Muscle of arm (tissue), 12 donors: ENCODE data around the gene HP1BP3. TPM values are rescaled to one million over a fixed set of nuclear protein-coding genes. Genes with fewer than 3 reads are reported as not detected.

Source experiments
- DNase-seq: peaks from one replicate; pipeline ENCODE4 v3.0.0-alpha.2; 2013
- polyA plus RNA-seq, 12 donors: library from polyadenylated mRNA; unstranded; fragments of 120-200 nt; gene quantifications; one replicate each; pipeline ENCODE4 v1.2.1, GENCODE V29; 2013; ENCODE audit not compliant: insufficient read length in 12 of 12

Gene HP1BP3
- polyA plus RNA-seq, 12 donors: 154 to 334 (median 186) TPM; not detected in 1

GRCh38 chr1:20785907-20786252 is 1.2 kb downstream of the HP1BP3 start:
- no peak for DNase-seq

GRCh38 chr1:20775700-20776099 is 11.4 kb downstream of the HP1BP3 start:
- no peak for DNase-seq

- no peak for DNase-seq
These were observed 15.3 kb downstream of the HP1BP3 start for GRCh38 chr1:20771780-20772179.

- DNase-seq: no peak
These were observed 16.6 kb downstream of the HP1BP3 start for GRCh38 chr1:20770314-20771087.

DNA sequence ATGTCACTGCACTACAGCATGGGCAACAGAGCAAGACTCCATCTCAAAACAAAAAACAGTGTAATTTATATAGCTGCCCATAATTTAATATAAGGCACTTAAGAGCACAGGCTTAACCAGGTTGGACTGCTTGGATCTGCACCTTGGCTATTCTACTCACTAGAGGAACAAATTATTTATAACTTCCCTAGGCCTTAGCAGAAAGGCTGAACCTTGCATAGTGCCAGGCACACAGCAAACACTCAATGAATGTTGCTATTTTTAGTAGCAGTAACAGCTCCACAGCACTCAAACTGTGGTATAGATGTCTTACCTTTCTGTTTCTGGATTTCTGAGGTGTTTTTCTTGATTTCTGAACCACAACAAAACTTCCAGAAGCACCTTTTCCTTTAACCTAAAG is 19.8 kb downstream of the HP1BP3 start:
- DNase-seq: no peak

GRCh38 chr1:20763417-20763816 is 23.7 kb downstream of the HP1BP3 start:
- no peak for DNase-seq

DNA sequence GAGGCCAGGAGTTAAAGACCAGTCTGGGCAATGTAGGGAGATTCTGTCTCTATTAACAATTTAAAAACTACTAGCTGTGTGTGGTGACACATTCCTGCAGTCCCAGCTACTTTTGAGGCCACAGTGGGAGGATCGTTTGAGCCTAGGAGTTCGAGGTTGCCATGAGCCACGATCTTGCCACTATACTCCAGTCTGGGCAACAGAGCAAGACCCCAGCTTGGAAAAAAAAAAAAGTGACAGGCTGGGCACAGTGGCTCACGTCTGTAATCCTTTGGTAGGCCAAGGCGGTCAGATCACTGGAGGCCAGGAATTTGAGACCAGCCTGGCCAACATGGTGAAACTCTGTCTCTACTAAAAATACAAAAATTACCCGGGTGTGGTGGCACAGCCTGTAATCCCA is 26.8 kb downstream of the HP1BP3 start:
- DNase-seq: no peak

- DNase-seq: no peak
These were observed 33.5 kb downstream of the HP1BP3 start for GRCh38 chr1:20753589-20753988.

DNA sequence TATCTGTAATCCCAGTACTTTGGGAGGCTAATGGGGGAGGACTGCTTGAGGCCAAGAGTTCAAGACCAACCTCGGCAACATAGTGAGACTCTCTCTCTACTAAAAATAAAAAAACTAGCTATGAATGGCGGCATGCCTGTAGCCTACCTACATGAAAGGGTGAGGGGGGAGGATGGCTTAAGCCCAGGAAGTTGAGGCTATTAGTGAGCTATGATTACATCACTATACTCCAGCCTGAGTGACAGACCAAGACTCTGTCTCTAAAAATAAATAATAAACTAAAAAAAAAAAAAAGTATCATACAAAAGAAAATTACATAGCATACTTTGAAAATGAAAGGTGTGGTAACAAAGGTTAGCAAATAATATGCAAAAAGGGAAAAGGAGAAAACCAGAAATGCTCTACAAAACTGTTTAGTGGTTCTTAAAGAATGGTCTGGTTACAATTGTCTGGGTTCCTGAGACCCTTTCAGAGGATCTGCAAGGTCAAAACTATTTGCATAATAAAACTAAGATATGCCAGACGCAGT is 35.6 kb downstream of the HP1BP3 start:
- DNase-seq: no peak

DNA sequence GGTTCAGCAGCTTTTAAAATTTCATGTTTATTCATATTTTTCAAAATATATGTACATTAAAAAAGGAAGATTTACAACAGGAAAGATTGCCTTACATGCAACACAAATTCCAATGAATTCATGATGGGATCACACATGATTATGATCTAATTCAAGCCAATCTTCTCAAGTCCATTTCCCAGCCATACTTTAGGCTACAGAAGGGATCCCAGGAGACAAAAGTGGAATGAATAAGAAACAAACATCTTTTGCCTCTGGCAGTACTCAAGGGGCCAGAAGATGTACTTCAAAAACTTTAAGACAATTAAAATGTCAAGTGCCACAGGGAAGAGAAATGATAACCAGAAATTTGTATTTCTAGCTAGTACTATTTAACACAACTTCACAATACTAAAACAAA is 44.4 kb downstream of the HP1BP3 start:
- no peak for DNase-seq

GRCh38 chr1:20740781-20741180 is 46.3 kb downstream of the HP1BP3 start:
- no peak for DNase-seq

- DNase-seq: no peak
These were observed 47.9 kb downstream of the HP1BP3 start for GRCh38 chr1:20739225-20739624.

GRCh38 chr1:20735581-20736111 is 51.5 kb downstream of the HP1BP3 start:
- no peak for DNase-seq

- no peak for DNase-seq
These were observed 53.6 kb downstream of the HP1BP3 start for GRCh38 chr1:20733360-20733975.

DNA sequence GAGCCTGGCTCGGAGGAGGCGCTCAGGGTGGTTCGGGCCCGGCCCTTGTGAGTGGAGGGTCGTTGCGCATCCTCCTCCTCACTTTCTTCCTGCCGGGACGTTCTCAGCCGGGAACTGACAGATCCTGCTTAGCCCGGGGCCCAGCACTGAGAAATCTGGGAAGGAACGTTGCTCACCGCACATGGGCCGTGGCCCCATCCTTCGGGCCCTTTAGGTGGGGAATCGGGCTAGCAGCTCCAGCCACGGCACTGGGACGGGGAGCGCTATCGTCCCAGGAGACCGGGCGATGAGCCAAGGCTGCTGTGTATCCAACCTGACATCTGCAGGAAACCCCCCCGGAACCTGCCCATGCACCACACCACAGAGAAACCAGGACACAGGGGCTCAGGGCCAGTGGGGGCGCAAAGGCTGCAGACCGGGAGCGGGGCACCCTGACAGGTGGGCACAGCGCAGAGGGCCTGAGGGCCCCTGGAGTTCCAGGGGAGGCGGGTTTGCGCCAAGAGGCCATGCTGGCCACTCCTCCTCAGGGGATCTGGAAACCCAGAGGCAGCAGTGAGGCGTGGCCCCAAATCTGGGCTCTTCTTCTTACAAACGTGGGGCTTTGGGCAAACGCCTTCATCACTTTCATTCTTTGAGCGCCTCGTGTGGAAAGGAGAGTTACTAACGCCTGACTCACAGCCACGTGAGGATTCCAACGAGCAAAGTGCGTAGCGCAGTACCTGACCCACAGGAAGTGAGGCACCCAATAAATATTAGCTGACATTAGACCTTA is 54.3 kb downstream of the HP1BP3 start, which contains the start of gene SH2D5:
SH2D5 (minus strand) TSS at position 116 of the 772 bp plus-strand sequence. CDS start 4,659 bp downstream, outside the sequence.
- peak; percentile 57 for DNase-seq

GRCh38 chr1:20732071-20732587 is 55.0 kb downstream of the HP1BP3 start:
- DNase-seq: peak; percentile 19

- DNase-seq: no peak
These were observed 55.8 kb downstream of the HP1BP3 start for GRCh38 chr1:20731057-20731991.

DNA sequence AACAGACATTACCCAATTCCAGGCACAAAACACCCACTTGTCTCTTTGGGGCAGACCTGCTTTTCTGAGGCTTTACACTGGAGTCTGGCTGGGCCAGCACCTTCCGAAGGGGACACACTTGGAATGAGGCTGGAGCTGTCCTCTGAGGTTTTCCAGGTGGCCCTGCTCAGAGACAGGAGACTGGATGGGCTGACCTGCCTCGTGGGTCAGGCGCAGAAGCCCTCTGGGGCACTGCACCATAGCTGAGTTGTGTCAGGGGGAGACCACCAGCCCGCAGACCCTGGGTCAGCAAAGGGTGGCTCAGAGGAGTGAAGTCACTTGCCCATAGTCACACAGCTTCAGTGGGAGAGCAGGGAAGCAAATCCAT is 56.4 kb downstream of the HP1BP3 start:
- DNase-seq: no peak

- DNase-seq: no peak
These were observed 57.0 kb downstream of the HP1BP3 start for GRCh38 chr1:20729990-20730689.
